ENCODE results near the gene FANCI.

DNA sequence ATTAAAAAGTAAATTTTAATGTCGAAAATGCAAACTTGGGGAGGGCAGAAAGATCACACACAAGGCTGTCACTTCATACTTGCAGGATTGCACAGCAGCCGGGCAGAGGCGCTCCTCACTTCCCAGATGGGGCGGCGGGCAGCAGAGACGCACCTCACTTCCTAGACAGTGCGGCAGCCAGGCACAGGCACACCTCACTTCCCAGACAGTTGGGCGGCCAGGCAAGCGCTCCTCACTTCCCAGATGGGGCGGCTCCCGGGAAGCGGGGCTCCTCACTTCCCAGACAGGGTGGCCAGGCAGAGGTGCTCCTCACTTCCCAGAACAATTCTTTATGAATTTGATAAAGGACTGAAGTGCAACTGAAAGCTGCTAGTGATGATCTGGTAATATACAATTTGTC, 43.6 kb upstream of the FANCI start:
- no peak for TF ChIP-seq POLR2A (IDR thresholded peaks at IDR 0.05)
- TF ChIP-seq, protein P1, sequence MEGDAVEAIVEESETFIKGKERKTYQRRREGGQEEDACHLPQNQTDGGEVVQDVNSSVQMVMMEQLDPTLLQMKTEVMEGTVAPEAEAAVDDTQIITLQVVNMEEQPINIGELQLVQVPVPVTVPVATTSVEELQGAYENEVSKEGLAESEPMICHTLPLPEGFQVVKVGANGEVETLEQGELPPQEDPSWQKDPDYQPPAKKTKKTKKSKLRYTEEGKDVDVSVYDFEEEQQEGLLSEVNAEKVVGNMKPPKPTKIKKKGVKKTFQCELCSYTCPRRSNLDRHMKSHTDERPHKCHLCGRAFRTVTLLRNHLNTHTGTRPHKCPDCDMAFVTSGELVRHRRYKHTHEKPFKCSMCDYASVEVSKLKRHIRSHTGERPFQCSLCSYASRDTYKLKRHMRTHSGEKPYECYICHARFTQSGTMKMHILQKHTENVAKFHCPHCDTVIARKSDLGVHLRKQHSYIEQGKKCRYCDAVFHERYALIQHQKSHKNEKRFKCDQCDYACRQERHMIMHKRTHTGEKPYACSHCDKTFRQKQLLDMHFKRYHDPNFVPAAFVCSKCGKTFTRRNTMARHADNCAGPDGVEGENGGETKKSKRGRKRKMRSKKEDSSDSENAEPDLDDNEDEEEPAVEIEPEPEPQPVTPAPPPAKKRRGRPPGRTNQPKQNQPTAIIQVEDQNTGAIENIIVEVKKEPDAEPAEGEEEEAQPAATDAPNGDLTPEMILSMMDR (IDR thresholded peaks at IDR 0.05): no peak
